AG04449 (cell line): Measurements from ENCODE around the gene LRRC25.

Source experiments
- CTCF ChIA-PET: fragments of 350-600 bp; formaldehyde crosslinking; extraction: SDS; loops from one replicate; lab custom pipeline; 2021; ENCODE audit warnings: antibody characterized with exemption; lab: Yijun Ruan, JAX
- POLR2A ChIA-PET: fragments of 400-600, 350-600 bp; formaldehyde crosslinking; extraction: SDS; loops from one replicate; lab custom pipeline; 2020; ENCODE audit warnings: antibody characterized with exemption, inconsistent platforms; lab: Yijun Ruan, JAX
- DNase-seq: peaks from one replicate; pipeline ENCODE4 v3.0.0-alpha.2; 2010; ENCODE audit warnings: low read depth, low spot score
- H3K4me3 ChIP-seq: 2 replicates; pipeline ENCODE4 v1.5.1; 2011; ENCODE audit warnings: low read depth, mild to moderate bottlenecking, control low read depth, low read length
- TF ChIP-seq, protein P1 (sequence below): IDR thresholded peaks from one replicate; pipeline ENCODE4 v1.5.1; 2011; ENCODE audit warnings: mild to moderate bottlenecking, moderate library complexity, low read length, control low read depth, inconsistent platforms; ENCODE audit not compliant: insufficient read depth; ENCODE audit errors: missing control alignments

LRRC25 gene

DNA sequence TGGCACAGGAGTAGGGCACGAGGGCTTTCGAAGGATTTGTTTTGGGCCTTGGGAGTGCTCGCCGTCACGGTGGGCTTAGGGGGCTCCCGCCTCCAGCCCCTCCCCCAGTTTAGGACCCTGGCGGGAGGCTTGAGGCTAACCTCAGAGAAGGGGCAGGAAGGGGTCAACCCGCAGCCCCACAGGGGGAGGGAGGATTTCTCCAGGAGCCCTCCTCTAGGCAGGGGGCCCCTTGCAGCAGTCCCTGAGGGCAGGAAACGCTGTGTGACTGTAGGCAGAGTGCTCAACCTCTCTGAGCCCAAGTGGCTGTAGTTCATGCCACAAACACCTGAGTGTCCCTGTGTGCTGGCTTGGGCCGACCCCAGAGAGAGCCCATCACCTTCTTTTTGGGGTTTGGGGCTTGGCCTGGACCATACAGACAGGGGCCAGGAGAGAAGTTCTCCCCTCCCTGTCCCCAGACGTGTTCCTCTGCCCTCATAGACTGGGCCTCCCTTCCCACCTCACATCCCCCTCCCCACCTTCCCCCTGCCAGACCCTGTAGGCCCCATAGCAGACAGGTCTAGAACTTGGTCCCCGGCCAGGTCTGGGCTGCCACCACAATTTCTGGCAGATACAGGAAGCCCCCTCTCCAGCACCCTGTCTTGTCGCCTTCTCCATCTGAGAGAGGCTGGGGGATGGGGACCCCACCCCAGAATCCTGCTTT is 32.4 kb upstream of the LRRC25 start:
- ChIA-PET CTCF (interaction anchor here (0.9 kb wide), 1 partner anchor 21 kb away, joined by 4 read pairs; no protein-coding TSS in a partner anchor), POLR2A (no interaction called here)
- no peak for DNase-seq
- TF ChIP-seq, protein P1, sequence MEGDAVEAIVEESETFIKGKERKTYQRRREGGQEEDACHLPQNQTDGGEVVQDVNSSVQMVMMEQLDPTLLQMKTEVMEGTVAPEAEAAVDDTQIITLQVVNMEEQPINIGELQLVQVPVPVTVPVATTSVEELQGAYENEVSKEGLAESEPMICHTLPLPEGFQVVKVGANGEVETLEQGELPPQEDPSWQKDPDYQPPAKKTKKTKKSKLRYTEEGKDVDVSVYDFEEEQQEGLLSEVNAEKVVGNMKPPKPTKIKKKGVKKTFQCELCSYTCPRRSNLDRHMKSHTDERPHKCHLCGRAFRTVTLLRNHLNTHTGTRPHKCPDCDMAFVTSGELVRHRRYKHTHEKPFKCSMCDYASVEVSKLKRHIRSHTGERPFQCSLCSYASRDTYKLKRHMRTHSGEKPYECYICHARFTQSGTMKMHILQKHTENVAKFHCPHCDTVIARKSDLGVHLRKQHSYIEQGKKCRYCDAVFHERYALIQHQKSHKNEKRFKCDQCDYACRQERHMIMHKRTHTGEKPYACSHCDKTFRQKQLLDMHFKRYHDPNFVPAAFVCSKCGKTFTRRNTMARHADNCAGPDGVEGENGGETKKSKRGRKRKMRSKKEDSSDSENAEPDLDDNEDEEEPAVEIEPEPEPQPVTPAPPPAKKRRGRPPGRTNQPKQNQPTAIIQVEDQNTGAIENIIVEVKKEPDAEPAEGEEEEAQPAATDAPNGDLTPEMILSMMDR, result no peak
- H3K4me3 ChIP-seq, result peak overlapping the region; percentile 32; the same call in 1 of the 2 replicates

DNA sequence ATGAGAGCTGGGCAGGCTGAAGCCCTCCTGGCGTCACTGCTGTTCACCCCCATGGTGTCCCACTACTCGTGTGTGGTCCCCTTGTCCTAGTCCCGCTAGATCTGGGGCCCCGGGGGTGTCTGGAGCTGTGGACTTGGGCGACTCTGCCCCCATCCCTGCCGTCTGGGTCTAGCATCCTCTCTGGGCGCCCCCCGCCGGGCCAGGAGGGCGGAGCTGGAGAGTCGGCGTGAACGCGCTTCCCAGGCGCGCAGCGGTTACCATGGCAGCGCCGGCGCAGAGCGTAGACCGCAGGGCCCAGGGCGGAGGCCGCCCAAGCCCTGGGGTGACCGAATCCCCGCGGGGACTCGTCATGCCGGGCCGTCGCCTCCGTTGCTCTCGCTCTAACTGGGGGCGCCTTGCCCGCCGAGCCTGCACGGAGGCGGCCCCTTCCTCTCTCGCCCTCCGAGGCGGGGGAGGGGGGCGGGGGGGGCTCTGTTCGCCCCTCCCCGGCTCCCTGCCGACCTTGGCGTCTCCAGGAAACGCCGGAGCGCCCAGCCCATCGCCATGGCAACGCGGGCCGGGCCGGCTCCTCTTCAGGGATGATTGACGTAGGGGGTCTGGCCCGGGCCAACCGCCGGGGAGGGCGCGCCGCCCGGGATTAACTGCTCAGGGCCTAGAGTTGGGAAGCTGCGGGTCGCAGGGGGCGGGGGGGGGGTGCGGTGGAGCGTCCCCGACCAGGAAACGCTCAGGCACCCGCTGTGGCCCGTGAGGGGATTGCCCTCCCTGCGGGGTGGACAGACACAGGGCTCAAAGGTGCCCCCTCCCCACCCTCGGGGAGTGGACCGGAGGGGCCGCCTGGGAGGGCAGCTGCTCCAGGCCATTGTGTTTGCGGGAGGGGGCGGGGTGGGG is 31.6 kb upstream of the LRRC25 start:
- H3K4me3 ChIP-seq, result peak overlapping the region; percentile 32
- ChIA-PET POLR2A (interaction anchor here (1.0 kb wide), 1 partner anchor 10 kb away, joined by 3 read pairs; the partner anchor contains the start of gene SSBP4), CTCF (interaction anchor here (1.0 to 1.3 kb wide), 4 partner anchors 9 to 18 kb away, joined by 3 to 6 read pairs (median 4); partner anchors contain the start of gene SSBP4)
- TF ChIP-seq, protein P1, result no peak
- DNase-seq, result no peak

- TF ChIP-seq, protein P1, result no peak
- no peak overlapping the region for H3K4me3 ChIP-seq
- ChIA-PET CTCF (interaction anchor here (1.0 to 1.3 kb wide), 4 partner anchors 8 to 17 kb away, joined by 3 to 6 read pairs (median 4); partner anchors contain the start of gene SSBP4), POLR2A (interaction anchor here (1.0 kb wide), 1 partner anchor 9 kb away, joined by 3 read pairs; the partner anchor contains the start of gene SSBP4)
- DNase-seq, result no peak
Measured at GRCh38 chr19:18428173-18428786, 30.9 kb upstream of the LRRC25 start.

GRCh38 chr19:18427743-18428113 is 30.3 kb upstream of the LRRC25 start:
- no peak for DNase-seq
- TF ChIP-seq, protein P1, result no peak
- ChIA-PET CTCF (interaction anchor here (1.0 to 1.2 kb wide), 2 partner anchors 17 to 34 kb away, joined by 3 to 6 read pairs; no protein-coding TSS in a partner anchor), POLR2A (no interaction called here)
- H3K4me3 ChIP-seq, result no peak overlapping the region

GRCh38 chr19:18427080-18427742 is 29.8 kb upstream of the LRRC25 start:
- CTCF ChIA-PET, result interaction anchor here (1.0 to 1.6 kb wide), 2 partner anchors 10 to 34 kb away, joined by 3 read pairs; no protein-coding TSS in a partner anchor
- POLR2A ChIA-PET, result interaction anchor here (0.9 kb wide), 1 partner anchor 10 kb away, joined by 3 read pairs; no protein-coding TSS in a partner anchor
- no peak overlapping the region for H3K4me3 ChIP-seq
- TF ChIP-seq, protein P1, result no peak
- DNase-seq, result no peak
